Fibroblast of pulmonary artery (primary cell): ENCODE results near the gene PRPF8.

Source experiments
- DNase-seq: peaks from one replicate; pipeline ENCODE4 v3.0.0-alpha.2; 2010; ENCODE audit warnings: low read depth
- H3K4me3 ChIP-seq: replicated peaks from 2 replicates; pipeline ENCODE4 v1.5.1; 2011; ENCODE audit warnings: low read depth, mild to moderate bottlenecking, control low read depth, low read length, moderate library complexity
- TF ChIP-seq, protein P1 (sequence below): IDR thresholded peaks from 2 replicates; pipeline ENCODE4 v1.5.1; 2011; ENCODE audit warnings: mild to moderate bottlenecking, control low read depth, low read length, inconsistent platforms; ENCODE audit errors: missing control alignments

The PRPF8 gene

DNA sequence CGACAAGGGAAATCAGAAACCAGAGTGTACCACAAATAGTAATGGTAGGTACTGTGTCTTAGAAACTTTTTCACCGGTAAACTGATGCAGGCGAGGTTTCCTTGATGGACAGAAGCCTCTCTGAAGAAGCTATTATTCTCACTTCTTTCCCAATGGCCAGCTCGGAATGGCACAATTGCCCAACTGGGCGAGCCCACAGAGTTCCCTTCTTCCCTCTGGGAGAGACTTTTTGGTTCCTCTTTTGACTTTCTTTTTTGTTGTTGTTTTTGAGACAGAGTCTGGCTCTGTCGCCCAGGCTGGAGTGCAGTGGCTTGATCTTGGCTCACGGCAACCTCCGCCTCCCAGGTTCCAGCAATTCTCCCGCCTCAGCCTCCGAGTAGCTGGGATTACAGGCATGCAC is 73.0 kb downstream of the PRPF8 start:
- TF ChIP-seq, protein P1, sequence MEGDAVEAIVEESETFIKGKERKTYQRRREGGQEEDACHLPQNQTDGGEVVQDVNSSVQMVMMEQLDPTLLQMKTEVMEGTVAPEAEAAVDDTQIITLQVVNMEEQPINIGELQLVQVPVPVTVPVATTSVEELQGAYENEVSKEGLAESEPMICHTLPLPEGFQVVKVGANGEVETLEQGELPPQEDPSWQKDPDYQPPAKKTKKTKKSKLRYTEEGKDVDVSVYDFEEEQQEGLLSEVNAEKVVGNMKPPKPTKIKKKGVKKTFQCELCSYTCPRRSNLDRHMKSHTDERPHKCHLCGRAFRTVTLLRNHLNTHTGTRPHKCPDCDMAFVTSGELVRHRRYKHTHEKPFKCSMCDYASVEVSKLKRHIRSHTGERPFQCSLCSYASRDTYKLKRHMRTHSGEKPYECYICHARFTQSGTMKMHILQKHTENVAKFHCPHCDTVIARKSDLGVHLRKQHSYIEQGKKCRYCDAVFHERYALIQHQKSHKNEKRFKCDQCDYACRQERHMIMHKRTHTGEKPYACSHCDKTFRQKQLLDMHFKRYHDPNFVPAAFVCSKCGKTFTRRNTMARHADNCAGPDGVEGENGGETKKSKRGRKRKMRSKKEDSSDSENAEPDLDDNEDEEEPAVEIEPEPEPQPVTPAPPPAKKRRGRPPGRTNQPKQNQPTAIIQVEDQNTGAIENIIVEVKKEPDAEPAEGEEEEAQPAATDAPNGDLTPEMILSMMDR, result no peak
- H3K4me3 ChIP-seq, result no peak overlapping the region
- no peak for DNase-seq

DNA sequence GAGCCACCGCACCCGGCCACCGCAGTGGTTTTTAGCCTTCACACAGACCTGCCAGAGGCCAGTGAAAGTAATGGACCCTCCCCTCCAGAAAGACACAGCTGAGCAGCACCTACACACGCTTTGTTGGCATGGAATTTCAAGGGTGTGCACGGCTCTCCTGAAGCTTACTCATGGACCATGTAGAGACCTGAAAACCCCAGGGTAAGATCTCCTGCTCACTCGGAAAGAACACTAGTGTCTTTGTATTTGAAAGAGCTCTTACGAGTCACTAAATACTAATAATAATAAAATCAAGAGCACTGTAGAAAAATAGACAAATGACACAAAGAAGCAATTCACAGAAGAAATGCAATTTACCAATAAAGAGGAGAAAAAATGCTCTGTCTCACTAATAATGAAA is 76.0 kb downstream of the PRPF8 start:
- TF ChIP-seq, protein P1, result no peak

DNA sequence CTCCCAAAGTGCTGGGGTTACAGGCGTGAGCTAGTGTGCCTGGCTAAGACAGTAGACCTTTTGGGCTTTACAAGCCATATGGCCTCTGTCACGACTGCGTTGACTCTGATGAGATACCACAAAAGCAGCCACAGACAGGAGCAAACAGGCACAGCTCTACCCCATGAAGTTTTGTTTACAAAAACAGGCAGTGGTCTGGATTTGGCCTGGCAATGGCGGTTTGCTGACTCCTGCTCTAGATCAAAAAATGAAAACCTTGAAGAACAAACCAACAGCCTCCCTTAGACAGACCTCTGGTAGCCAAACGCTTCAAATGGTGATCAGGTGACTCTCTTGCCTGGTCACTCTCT is 76.7 kb downstream of the PRPF8 start:
- H3K4me3 ChIP-seq, result no peak overlapping the region
- TF ChIP-seq, protein P1, result no peak
- no peak for DNase-seq

More for the DNA sequence above, 76.0 kb downstream of the PRPF8 start:
- no peak overlapping the region for H3K4me3 ChIP-seq
- no peak for DNase-seq

DNA sequence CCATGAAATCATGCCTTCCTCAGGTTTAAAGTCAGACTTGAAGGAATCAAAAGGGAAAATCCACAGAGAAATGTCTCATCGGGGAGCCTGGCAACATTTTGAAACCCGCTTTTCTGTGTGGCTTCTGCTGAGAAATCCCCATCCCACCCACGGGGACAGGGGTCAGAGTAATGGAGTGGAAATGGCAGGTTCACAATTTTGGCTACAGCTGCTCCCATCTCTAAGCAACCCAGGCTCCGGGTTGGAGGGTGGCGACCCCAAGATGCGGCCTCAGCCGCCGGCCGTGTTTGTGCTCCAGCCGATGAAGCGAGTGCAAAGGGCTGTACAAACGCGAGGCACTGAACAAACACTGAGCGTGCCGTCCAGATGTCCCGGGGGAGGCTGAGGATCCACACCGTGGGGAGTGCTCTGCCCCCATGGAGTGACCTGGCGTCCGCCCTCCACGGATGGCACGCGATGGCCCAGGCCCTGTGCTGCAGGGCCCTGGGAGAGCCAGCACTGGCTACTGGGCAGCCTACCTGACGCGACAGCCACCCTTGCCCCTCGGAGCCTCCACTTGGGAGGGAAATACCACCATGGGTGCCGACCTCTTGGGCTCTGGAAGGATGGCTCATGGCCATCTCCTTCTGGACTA is 78.2 kb downstream of the PRPF8 start:
- no peak for DNase-seq
- TF ChIP-seq, protein P1, result no peak
- no peak overlapping the region for H3K4me3 ChIP-seq

DNA sequence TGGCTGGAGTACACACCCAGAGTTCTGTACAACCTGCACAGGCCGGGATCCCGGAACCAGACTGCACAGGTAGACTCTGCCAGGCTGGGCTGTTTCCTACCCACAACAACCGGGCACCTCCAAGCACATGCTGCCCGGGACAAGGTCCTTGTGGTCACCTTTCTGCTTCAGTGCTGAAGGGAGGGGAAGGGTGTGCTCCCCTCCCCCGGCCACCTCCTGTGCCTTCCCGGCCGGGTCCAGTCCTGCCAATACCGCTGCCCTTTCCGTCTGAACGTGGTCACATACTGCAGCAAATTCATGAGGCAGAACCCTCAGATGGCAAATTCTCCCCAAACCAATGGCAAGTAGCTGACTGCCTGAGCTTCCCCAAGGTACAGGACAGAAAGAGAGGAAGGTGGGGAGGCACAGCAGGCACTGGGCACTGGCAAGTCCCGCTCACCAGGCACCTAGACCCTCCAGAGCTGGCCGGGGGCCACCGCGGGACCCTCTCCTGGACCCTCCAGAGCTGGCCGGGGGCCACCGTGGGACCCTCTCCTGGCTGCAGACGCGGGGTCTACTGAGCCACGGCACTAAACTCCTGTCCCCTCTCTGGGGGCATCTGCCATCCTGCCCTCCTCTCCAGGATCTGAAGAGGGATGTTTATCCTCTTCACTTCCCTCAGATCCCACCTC is 78.9 kb downstream of the PRPF8 start:
- TF ChIP-seq, protein P1, result no peak
- H3K4me3 ChIP-seq, result no peak overlapping the region
- DNase-seq, result no peak

DNA sequence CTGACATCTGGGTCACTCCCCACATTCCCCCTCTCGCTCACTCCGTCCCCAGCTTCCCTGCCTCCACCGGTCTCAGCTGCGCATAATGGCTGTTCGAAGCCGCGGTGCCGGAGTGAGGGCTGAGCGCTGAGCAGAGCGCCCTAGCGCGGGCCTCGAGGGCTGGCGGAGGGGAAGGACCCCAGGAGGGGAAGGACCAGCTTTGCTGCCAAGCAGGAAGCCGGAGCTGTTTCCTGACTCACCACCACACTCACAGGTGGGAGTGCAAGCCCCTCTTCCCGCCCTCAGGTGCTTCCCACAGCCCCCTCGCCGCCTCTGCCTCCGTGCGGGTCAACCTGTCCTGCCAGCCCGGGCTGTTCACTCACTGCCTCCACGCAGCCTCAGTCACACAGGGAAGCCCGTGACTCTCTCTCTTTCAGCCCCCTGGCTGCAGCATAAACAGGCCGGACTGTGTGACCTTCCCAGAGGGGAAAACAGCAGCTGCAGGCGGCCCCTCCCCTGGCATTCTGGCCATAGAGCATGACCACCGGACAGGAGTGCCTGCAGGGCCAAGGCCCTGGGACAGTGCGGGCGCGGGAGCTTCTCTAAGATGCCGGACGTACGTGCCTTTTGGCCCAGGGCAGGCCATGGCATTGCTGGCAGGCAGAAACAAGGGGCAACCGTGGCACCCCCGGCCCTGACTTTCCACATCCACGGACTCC is 79.7 kb downstream of the PRPF8 start:
- TF ChIP-seq, protein P1, result no peak
- no peak for DNase-seq
- H3K4me3 ChIP-seq, result no peak overlapping the region

DNA sequence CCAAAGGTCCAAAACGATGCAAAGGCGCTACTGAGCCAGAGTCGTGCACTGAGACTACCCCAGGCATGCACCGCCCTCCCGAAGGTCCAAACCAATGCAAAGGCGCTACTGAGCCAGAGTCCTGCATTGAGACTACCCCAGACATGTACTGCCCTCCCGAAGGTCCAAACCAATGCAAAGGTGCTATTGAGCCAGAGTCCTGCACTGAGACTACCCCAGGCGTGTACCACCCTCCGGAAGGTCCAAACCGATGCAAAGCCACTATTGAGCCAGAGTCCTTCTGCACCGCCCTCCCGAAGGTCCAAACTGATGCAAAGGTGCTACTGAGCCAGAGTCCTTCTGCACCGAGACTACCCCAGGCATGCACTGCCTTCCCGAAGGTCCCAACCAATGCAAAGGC is 83.1 kb downstream of the PRPF8 start:
- TF ChIP-seq, protein P1, result no peak
- DNase-seq, result no peak
- H3K4me3 ChIP-seq, result no peak overlapping the region
